Muscle layer of colon (tissue), 2 donors: Measurements from ENCODE around the gene RAD51B.

ENCODE experiments used
- H3K27ac ChIP-seq: one replicate; pipeline ENCODE4 v1.7.0; 2013; ENCODE audit warnings: low read depth, mild to moderate bottlenecking, low read length, moderate library complexity
- H3K27me3 ChIP-seq, 2 donors: one replicate each; pipeline ENCODE4 v1.7.0; 2013; ENCODE audit warnings: low read length in 2 of 2, mild to moderate bottlenecking in 2 of 2; ENCODE audit not compliant: insufficient read depth in 2 of 2, control insufficient read depth in 1 of 2
- H3K36me3 ChIP-seq: one replicate; pipeline ENCODE4 v1.7.0; 2013; ENCODE audit warnings: mild to moderate bottlenecking, low read length; ENCODE audit not compliant: insufficient read depth
- H3K4me1 ChIP-seq: one replicate; pipeline ENCODE4 v1.7.0; 2013; ENCODE audit warnings: mild to moderate bottlenecking, low read length; ENCODE audit not compliant: insufficient read depth
- H3K4me3 ChIP-seq, 2 donors: one replicate each; pipeline ENCODE4 v1.7.0; 2013; ENCODE audit warnings: low read length in 2 of 2, low read depth in 1 of 2, mild to moderate bottlenecking in 1 of 2, moderate library complexity in 1 of 2
- H3K9ac ChIP-seq: one replicate; pipeline ENCODE4 v1.7.0; 2013; ENCODE audit warnings: low read length
- H3K9me3 ChIP-seq: one replicate; pipeline ENCODE4 v1.7.0; 2013; ENCODE audit warnings: mild to moderate bottlenecking, low read length
- donor health status: abdominal sarcoma.
- donor health status: Adenocarcinoma of cecum.

RAD51B gene

DNA sequence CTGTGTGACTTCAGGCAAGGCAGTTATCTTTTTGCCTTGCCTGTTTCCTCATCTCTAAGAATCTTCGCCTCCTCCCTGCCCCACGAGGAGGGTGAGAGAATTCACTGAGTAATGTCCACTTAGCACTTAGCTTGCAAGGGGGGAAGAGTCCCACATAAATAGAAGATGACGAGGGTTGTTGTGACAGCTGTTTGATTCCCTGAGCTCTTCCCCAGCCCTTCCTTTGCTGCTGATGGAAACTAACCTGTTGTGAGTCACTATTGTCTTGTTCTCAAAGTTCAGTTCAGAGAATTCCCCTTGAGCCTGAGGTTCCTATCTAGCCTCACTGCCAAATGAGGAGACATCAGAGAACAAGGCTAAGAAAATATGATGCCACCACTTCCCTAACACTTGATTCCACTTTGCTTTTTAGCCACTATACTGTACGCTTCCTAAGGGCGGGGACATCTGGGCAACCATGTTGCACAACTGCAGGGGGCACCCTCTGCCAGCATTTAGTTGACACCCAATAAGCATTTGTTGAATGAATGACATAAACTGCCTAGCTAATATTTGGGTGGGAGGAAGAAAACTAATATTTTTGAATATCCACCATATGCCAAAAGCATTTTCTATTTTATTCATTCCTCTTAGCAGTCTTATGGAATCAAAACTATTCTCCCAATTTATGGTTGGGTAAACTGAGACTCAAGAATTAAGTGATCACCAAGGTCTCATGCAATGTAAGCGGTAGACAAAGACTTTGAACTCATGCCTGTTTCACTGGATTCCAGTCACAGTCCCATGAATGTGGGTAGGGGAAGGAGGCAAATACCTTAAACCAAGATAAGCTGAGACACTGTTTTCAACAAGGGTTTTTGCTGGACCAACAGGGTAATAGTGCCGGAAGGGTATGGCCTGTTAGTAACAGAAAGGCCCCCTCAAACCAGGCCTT is 895.7 kb downstream of the RAD51B start:
- no peak overlapping the region for H3K27ac ChIP-seq
- H3K4me1 ChIP-seq, result peaks cover 7% of the 10 kb centered on the region

DNA sequence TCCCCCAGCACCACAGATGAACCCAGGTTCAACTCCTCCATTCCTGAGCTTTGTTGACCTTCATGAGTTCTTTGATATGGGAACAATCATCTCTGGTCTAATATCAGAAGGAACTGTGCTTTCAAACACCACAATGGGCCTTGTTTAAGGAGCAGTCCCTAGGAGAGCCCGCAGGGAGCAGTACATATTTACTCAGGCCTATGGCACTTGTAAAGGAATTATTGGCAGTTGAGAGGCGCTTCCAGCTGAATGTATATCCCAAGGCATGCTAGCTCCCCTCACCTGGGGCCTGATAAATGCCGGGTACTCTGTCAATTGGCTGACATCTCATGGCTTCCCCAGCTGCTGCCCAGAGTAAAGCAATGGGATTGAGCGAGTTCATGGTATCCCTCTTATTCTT is 897.1 kb downstream of the RAD51B start:
- peaks cover 7% of the 10 kb centered on the region for H3K4me1 ChIP-seq
- no peaks in the 10 kb centered on the region for H3K9me3 ChIP-seq
- no peaks in the 10 kb centered on the region for H3K27me3 ChIP-seq

More for the DNA sequence above, 895.7 kb downstream of the RAD51B start:
- Histone ChIP-seq H3K27me3 (no peaks in the 10 kb centered on the region), H3K4me3 (no peak overlapping the region), H3K9ac (no peak overlapping the region), H3K36me3 (no peaks in the 10 kb centered on the region), H3K9me3 (no peaks in the 10 kb centered on the region)

DNA sequence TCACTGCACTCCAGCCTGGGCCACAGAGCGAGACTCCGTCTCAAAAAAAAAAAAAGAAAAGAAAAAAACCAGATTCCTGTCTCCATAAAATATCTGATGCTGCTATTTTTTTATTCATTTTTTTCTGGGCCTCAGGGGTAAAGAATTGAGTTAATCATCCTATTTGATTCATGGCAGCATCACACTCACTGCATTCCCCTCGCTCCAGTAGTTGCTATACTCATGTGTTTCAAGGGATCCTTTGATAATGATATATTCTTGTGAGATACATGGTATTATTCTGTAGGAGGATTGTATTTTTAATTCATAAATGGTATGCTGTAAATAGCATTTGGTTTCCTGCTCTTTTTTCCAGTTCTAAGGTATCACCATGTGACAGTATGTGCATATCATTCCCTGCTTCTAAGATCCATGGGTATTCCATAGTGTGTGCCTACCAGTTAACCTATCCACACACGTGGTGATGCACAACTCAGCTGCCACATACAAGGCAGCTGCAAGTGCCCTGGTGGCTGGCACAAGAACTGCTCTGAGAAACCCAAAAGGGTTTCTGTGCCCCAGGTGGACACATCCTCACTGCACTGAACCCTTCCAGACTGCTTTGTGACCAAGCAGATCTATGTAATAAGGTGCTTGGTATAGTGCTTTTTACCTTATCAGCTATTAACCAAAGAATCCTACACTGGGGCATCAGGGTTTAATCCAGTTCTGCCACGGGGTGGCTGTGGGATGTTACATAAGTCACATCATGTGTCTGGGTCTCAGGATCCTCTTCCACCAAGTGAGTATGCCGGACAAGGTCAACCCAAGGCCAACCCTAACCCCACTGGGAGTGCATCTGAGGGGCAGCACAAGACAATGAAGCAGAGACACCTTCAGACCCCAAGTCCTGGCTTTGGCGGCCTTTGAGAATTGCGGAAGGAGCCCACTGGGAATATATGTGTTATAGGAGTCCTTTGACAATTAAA is 898.7 kb downstream of the RAD51B start:
- Histone ChIP-seq H3K27ac (no peak overlapping the region), H3K27me3 (no peaks in the 10 kb centered on the region), H3K9me3 (no peaks in the 10 kb centered on the region), H3K4me3 (no peak overlapping the region), H3K4me1 (peaks cover 7% of the 10 kb centered on the region), H3K36me3 (no peaks in the 10 kb centered on the region), H3K9ac (no peak overlapping the region)

More for the DNA sequence above, 897.1 kb downstream of the RAD51B start:
- no peak overlapping the region for H3K4me3 ChIP-seq
- no peak overlapping the region for H3K9ac ChIP-seq
- H3K27ac ChIP-seq, result no peak overlapping the region
- H3K36me3 ChIP-seq, result no peaks in the 10 kb centered on the region

DNA sequence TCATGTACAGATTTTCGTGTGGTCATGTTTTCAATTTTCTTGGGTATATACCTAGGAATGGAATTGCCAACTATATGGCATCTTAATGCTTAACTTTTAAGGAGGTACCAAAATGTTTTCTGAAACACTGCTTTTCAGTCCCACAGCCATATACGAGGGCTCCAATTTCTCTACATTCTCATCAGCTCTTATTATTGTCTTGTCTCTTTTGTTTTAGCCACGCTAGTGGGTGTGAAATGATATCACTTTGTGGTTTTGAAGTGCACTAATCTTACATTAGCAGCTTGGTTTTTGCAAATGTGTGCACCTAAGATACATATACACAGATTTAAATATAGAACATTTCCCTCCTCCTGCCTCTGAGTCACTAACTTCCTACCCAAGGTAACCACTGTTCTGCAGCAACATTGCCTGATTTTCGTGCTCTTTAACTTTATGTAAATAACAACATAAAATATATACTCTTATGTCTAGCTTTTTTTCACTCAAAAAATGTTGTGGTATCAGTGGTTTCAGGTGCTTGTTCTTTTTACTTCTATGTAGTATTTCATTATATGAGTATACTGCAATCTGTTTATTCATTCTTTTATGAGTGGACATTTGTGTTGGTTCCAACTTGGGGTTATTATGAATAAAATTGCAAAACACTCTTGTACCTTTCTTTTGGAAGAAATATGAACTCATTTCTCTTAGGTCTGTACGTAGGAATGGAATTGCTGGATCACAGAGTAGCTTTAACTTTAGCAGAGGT is 900.2 kb downstream of the RAD51B start:
- Histone ChIP-seq H3K27me3 (no peaks in the 10 kb centered on the region), H3K4me3 (no peak overlapping the region), H3K9ac (no peak overlapping the region), H3K27ac (no peak overlapping the region), H3K9me3 (no peaks in the 10 kb centered on the region), H3K4me1 (peaks cover 3% of the 10 kb centered on the region), H3K36me3 (no peaks in the 10 kb centered on the region)

DNA sequence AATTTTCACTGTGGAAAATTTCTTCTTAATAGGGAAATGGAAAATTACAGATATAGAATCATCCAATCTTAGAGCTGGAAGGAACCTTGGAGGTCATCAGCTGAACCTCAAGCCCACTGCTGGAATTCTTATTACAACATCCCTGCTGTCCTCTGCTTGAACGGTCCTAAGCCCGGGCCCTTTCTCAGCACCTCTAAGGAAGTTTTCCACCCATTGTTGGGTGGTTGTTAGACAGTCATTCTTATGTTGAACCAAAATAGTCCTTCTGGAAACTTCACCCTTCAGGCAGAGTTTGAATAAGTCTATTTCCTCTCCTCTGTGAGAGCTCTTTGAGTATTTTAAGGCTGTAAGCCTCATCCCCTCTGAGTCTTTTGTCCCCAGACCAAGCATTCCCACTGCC is 902.6 kb downstream of the RAD51B start:
- H3K4me1 ChIP-seq, result peaks cover 3% of the 10 kb centered on the region
- no peak overlapping the region for H3K4me3 ChIP-seq
- H3K9ac ChIP-seq, result no peak overlapping the region
- H3K9me3 ChIP-seq, result no peaks in the 10 kb centered on the region
- no peak overlapping the region for H3K27ac ChIP-seq
- H3K27me3 ChIP-seq, result no peaks in the 10 kb centered on the region
- H3K36me3 ChIP-seq, result no peaks in the 10 kb centered on the region

DNA sequence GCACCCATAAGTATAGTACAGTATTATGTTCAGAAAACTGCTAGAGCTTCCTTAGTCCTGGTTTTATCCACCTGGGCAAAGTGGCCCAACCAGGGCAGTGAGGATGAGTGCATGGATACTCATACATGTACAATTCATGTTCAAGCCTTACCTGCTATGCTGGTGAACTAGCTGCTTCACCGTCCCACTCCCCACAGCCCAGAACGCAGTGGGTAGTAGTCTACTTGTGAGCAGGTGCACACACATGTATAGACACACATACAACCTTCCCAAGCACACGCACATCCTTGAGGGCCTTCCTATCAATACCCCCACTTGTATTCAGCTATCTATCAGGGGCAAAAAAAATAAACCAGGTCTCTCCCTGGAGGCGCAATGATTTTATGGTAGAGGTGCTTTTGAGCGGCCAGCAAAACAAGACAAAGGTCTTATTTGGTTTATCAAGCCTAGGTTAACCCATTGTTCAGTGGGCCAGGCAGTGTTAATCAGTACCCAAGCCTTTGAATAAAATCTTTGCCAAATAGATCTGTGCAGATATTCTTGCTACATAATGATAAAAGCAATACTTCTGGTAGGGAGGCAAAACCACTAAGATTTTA is 903.5 kb downstream of the RAD51B start:
- Histone ChIP-seq H3K9me3 (no peaks in the 10 kb centered on the region), H3K4me3 (no peak overlapping the region), H3K9ac (no peak overlapping the region), H3K27me3 (no peaks in the 10 kb centered on the region), H3K36me3 (no peaks in the 10 kb centered on the region), H3K27ac (no peak overlapping the region), H3K4me1 (peaks cover 3% of the 10 kb centered on the region)

DNA sequence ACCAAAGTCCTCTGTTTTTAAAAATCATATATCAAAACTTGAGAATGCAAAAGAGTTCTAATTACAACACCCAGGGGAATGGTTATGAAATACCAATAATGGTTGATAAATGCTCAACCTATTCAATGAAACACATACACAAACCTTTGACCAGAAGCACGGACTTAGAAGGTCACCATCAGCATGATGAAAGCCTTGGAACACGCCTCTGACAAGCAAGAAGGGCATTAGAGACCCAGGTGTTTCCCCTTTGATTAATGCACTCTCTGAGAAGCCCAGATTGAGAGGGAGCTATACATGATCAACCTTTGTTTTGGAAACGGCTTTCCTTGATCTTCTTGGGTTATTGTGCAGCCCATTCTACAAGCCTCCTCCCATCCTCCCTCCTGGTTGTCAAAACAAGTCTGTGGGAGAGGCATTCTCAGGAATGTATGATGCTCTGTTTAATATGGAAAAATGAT is 904.3 kb downstream of the RAD51B start:
- Histone ChIP-seq H3K4me3 (no peak overlapping the region), H3K27ac (no peak overlapping the region), H3K9ac (no peak overlapping the region), H3K36me3 (no peaks in the 10 kb centered on the region), H3K4me1 (peaks cover 3% of the 10 kb centered on the region), H3K27me3 (no peaks in the 10 kb centered on the region), H3K9me3 (no peaks in the 10 kb centered on the region)

DNA sequence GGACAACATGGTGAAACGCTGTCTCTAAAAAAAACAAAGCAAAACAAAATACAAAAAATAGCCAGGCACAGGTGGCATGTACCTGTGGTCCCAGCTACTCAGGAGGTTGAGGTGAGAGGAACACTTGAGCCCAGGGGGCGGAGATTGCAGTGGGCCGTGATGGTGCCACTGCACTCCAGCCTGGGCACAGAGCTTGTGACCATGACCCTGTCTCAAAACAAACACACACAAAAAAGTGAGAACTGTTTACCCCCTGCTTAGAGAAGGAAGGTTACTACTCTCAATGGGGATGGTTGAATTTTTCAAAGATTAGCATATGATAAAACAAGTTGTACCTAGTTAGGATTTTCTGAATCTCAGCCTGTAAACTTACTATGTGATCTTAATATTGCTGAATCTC is 905.3 kb downstream of the RAD51B start:
- H3K36me3 ChIP-seq, result no peaks in the 10 kb centered on the region
- no peak overlapping the region for H3K9ac ChIP-seq
- H3K27ac ChIP-seq, result no peak overlapping the region
- H3K4me1 ChIP-seq, result peaks cover 3% of the 10 kb centered on the region
- H3K4me3 ChIP-seq, result no peak overlapping the region
- H3K27me3 ChIP-seq, result no peaks in the 10 kb centered on the region
- H3K9me3 ChIP-seq, result no peaks in the 10 kb centered on the region

DNA sequence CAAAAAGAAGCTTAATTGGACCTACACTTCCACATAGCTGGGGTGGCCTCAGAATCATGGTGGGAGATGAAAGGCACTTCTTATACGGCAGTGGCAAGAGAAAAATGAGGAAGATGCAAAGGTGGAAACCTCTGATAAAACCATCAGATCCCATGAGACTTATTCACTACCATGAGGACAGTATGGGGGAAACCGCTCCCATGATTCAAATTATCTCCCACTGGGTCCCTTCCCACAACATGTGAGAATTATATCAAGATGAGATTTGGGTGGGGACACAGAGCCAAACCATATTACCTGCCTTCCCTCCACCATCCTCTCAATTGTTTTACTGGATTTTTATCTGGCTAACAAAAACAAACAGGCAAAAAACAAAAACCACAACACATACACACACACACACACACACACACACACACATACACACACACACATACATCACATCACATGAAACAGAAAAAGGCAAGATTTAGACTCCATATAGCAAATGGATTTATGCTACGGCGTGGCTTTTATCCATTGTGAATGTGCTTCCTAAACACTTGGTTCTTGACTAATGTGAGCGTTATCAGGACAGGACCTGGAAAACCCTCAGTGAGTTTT is 906.6 kb downstream of the RAD51B start:
- no peaks in the 10 kb centered on the region for H3K27me3 ChIP-seq
- peaks cover 3% of the 10 kb centered on the region for H3K4me1 ChIP-seq
- no peaks in the 10 kb centered on the region for H3K36me3 ChIP-seq
- H3K27ac ChIP-seq, result no peak overlapping the region
- H3K4me3 ChIP-seq, result no peak overlapping the region
- no peaks in the 10 kb centered on the region for H3K9me3 ChIP-seq
- no peak overlapping the region for H3K9ac ChIP-seq

DNA sequence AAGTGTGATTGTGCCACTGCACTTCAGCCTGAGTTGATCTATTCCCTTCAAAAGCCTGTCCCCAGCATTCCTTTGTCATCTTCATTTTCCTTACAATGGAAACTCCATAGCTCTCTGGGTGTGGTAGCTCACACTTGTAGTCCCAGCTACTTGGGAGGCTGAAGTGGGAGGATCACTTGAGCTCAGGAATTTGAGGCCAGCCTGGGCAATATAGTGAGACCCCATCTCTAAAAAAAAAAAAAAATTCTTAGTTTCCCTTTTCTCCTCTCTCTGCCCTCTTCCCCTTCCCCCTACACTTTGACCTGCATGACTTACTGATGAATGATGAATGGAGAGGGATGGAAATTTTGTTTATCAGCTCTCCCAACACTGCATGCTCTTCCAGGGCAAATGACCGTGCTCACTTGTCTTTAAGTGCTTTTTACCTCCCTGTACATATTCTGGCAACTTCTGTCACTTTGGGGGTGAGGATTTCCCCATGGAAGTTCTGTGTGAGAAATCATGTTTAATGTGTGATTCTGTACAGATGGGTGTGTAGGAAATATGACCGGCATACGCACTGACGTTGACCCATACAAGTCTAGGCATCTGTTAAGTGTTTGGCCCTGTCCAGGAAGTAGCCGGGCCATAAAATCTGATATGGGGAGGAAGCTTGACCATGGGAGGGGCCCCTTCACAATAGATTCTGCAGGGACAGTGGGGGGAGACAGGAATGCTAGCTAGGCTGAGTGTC is 907.9 kb downstream of the RAD51B start:
- H3K4me1 ChIP-seq, result peaks cover 3% of the 10 kb centered on the region
- H3K9ac ChIP-seq, result no peak overlapping the region
- no peaks in the 10 kb centered on the region for H3K27me3 ChIP-seq
- H3K4me3 ChIP-seq, result no peak overlapping the region
- no peak overlapping the region for H3K27ac ChIP-seq
- no peaks in the 10 kb centered on the region for H3K36me3 ChIP-seq
- no peaks in the 10 kb centered on the region for H3K9me3 ChIP-seq
